Measurements from ENCODE around the gene PTGDS. TPM values are rescaled to one million over a fixed set of nuclear protein-coding genes. Genes with fewer than 3 reads are reported as not detected.

The PTGDS gene
- total RNA-seq, 1 donor from 2014 or later: not detected

DNA sequence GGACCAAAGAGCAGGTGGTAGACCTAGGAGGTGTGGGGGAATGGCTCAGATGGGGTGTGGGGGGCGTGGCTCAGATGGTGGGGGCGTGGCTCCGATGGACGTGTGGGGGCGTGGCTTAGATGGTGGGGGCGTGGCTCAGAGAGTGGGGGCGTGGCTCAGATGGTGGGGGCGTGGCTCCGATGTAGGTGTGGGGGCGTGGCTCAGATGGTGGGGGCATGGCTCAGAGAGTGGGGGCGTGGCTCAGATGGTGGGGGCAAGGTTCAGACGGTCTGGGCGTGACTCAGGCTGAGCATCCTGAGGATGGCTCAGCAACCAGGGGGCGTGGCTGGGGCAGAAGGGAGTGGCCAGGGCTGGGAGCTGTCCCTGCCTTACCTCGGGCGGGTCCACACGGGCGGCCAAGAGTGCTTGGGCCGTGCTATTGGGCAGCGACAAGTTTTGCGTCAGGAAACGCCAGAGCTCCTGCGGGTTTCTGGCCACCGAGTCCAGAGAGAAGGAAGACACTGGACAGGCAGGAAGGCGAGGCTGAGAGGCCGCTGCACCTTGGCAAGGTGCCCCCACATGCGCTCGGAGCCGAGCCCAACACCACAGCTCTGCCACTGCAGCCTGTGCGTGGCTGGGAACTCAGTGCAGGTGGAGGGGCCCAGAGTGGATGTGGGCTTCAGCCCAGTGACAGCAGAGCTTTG, 44.8 kb downstream of the PTGDS start:
- DNase-seq (ENCODE audit: low read depth, low spot score): no peak

DNA sequence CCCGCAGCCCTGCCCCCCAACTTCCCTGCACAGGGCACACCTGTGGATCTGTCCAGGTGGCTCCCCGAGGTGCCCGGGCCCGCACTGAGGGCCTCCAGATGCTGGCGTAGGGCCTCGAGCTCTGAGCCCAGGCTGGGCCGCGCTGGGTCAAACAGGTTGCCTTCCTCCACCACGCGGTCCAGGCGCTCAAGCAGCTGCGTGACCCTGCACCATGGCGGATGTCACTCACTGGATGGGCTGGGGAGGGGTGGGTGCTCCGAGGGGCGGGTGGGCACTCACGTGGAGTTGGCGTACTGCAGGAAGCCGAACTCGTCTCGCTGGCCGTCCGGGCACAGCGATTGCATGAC, 45.3 kb downstream of the PTGDS start:
- no peak for DNase-seq (ENCODE audit: low read depth, low spot score)

DNA sequence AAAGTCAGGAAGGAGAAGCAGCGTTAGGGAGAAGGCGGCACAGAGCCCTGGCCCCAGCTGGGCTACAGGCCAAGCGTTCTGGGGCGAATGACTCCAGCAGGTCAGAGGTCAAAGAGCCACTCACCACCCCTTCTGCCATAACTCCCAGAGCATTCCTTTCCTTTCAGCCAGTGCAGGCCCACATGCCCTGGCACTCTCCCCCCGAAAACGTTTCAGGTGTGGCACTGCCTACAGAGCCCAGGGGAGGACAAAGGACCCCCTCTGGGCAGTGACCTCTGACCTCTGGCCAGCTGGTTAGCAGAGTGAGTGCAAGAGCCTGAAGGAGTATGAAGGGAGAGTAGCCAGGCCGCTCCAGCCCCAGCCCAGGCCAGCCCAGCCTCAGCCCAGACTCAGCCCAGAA, 45.9 kb downstream of the PTGDS start:
- DNase-seq (ENCODE audit: low read depth, low spot score): no peak

DNA sequence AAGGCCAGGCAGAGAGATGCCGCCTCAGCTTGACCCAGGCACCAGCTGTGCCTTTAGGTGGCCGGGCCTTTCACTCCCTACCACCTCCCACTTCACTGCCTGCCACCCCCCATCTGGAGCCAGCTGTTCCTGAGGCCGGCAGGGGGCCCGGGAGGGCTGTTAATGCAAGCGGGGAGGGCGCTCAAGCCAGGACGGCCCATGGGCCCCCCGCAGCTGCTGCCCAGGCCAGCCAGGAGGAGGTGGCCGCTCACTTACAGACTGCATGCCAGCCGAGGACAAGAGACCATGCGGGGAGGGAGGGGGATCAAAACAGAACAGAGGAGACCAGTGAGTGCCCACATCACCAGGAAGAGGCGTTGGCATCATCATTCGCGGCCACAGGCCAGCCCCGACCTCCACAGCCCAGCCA, 46.3 kb downstream of the PTGDS start:
- no peak for DNase-seq (ENCODE audit: low read depth, low spot score)

DNA sequence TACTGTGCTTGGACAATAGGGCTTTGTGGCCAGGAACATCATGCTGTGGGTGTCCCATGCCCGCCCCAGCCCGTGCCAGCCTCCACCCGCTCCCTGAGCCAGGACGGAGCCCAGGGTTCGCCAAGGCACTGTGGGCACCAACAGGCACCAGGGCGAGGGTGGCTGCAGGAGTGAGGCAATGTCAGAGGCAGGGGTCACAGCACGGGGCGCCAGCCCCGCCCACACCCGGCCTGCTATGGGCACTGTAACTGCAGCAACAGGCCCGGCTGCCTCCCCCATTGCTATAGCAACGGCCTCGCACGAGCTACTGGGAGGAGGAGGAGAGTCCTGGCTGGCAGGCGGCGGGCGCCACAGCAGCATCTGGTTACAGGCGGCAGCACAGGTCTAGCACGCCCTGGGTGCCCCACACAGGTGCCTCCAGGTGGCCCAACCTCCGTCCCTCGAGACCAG, 48.2 kb downstream of the PTGDS start:
- no peak for DNase-seq (ENCODE audit: low read depth, low spot score)

DNA sequence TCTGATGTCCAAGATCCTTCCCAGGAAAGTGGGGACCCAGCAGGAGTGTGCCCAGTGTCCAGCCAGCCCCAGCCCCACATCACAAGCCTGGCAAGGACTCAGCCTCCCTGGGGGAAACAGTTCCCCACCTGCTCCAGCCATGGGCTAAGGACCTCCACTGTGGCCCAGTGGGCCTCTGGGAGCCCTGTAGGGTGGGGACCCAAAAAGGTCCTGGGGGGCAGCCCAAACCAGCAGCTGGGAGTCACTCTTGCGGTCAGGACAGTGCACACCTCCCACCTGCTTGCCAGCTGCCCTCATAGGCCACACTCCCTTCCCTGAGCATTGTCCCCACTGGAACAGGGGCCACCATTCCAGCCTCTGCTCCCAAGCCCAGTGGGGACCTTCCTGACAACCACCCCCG, 49.1 kb downstream of the PTGDS start:
- no peak for DNase-seq (ENCODE audit: low read depth, low spot score)

DNA sequence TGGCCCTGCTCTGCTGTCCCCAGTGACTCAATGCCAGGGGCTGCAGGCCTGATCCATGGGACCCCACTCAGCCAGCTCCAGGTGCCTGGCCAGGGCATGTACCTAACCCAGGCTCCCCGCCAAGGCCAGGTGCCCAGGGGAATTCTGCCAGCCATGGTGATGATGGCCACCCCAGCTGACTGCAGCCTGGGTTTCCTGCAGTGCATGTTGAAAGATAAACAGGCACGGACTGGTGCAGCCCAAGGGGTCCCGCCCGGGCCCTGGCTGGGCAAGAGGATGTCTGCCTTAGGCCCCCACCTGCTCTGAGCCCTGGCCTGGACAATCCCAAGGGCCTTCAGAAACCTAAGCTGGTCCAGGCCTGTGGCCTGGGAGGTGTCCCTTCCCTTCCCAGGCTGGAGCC, 49.5 kb downstream of the PTGDS start:
- DNase-seq (ENCODE audit: low read depth, low spot score): no peak

DNA sequence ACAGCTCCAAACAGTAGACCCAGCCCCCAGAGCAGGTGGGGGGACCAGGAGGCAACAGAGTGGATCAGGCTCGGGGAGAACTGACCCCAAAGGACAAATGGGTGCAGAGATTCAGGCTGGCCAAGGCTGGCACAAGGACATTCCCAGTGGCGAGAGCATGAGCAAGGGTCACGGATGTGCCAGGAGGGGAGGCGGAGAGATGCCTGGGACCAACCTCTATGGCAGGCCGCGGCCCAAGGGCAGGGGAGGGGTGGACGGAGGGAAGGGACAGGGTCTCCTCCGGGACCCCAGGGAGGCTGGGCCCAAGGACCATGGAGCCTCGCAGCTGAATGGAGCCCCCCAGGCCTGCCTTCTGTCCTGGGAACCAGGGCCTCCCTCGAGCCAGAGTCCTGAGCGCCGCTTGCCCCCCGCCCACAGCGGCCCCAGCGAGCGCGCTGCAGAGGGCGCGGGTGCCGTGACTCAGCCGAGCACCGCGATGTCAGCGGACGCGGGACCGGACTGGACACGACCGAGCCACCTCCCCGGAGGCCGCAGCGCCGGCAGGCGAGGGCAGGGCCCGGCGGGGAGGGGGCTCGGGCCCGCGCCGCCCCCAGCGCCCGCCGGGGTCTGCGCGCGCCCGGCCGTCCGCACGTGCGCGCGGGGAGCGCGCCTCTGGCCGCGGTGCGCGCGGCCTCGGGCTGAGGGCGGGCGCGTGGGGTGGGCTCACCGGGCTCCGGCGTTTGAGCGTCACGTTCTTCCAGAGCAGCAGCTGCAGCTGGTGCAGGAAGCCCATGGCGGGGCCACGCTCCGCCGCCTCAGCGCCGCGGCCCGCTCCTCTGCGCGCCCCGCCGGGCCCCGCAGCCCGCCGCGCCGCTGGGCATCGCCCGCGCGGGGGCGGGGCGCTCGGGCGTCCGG, 50.3 kb downstream of the PTGDS start, which contains the start of gene ABCA2:
TSS of gene ABCA2 (minus strand) at position 869 of the 894 bp plus-strand sequence. CDS start at position 772, 97 bp downstream.
- no peak for DNase-seq (ENCODE audit: low read depth, low spot score)

DNA sequence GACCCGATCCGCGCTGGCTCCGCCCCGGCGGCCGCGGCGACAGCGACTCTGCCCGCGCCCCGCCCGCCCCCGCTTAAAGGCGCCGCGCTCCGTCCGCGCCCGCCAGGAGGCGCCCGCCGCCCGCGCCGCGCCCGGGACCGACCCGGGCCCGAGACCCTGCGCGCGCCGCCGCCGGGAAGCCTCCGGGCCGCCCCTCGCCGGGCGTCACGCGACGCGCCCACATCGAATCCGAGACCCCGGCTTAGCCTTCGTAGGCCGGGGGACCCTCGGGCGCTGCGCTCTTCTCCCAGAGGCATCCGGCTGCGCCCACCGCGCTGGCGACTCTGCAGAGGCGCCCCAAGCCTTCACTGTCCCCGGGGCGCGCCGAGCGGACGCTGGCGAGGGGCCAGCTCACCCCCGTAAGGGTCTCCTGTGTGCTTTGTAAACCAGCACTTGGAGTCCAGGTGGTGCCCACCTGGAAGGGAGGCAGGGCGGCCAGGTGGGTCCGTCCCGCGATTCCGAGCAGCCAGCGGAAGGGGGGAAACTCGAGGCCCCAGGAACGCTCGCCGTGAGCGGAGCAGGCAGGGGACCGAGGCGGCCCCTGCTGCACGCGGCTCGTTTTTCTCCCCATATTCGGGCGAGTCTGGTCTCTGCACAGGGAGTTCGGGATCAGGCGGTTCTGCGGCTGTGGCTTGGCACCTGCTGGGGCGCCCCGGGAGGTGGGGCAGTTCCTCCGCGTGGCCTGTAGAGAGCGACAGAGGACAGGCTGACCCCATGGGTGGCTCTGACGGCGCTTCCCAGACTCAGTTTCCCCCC, 51.2 kb downstream of the PTGDS start:
- DNase-seq (ENCODE audit: low read depth, low spot score): no peak

DNA sequence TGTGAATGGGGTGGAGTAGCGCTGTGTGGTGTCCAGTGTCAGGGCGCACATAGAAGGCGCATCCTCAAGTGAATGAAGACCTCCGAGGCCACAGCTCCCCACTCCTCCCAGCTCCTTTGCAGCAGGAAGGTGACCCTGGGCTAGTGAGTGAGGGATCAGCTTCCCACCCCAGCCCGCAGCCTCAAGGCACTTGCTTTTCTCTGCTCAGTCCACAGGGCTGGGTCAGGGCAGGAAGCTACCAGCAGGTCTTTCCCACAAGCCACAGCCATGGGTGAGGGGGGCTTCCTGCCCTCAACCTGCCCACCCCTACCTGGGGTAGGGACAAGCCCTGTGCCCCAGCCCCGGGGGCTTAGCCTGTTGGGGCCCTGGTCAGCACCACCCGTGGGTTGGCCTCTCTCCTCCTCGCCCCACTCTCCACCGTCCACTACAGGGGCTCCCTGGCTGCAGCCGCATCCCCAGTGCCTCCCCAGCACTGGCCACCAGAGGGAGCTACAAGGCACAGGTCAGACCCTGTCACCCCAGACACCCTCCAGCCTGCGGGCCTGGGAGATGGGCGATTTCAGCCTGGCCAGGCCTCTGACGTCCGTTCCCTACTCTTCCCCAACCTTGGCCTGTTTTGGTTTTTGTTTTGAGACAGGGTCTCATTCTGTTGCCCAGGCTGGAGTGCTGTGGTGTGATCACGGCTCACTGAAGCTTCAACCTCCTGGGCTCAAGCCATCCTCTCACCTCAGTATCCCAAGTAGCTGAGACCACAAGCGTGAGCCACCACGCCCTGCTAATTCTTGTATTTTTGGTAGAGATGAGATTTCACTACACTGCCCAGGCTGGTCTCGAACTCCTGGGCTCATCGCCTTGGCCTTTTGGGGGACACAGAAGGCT, 52.0 kb downstream of the PTGDS start:
- DNase-seq (ENCODE audit: low read depth, low spot score): no peak

DNA sequence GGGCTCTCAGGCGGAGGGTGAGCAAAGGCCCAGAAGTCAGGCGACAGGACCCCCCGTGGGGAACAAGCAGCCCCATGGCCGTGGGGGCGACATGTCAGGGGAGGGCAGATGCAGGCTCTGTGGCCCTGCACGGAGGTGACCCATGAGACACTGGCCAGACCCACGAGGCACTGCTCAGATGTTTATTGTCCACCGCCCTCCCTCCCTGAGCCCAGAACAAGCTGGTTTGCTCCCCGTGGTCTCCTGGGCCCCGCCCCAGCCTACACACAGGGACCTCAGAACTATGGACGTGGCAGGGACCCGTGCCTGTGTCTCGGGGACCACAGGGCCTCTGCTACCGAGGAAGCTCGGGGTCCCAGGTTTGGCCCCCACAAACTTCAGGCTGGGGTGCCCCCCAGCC, 52.7 kb downstream of the PTGDS start:
- no peak for DNase-seq (ENCODE audit: low read depth, low spot score)

DNA sequence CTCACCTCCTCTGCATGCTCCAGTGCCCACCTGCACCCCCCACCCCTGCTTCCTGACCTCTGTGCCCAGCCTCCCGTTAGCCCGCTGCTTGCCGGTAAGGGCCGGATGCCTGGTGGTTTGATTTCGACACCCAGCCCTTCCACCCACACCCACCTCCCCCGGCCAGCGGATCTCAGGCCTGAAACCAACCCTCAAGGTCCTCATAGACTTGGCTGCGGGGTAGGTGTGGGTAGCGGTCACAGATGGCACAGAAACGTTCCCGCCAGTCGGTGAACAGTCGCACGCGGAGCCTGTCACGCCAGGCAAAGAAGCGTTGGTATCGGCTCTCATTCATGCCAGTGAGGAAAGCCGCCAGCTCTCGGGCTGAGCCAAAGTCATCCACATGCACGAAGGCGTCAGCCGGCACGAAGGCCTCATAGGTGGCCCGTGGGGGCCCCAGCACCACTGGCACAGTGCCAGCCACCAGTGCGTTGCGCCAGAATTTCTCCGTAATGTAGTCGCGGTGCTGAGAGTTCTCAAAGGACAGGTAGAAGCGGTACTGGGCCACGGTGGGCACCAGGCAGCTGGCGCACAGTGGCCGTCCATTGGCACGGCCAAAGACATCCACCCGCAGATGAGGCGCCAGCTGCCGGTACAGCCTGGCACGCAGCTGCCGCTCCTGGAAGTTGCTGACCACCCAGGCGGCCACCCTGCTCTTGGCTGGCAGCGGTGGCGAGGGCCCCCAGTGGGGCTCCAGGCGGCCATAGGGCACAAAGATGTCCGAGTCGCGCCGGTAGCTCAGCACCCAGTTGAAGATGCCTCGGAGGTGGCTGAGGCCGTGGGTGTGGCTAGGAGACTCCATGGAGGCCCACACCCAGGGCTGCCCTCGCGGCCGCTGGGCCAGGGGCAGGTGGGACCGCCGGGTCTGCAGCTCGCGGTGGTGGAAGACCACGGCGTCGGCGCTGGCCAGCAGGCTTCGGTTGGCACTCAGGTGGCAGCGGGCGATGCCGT, 53.5 kb downstream of the PTGDS start:
- DNase-seq (ENCODE audit: low read depth, low spot score): no peak

Other genes starting within 250 kb of the PTGDS start
- gene LCN10, start 234.6 kb upstream of the PTGDS start, total RNA-seq: under 0.01 TPM in 1 of 2 replicates, not detected in the other
- gene LCN6, start 229.0 kb upstream of the PTGDS start, total RNA-seq: not detected in 2 replicates
- not detected in 2 replicates for gene LCN8, start 219.3 kb upstream of the PTGDS start, total RNA-seq
- gene LCN15, start 213.0 kb upstream of the PTGDS start, total RNA-seq: not detected in 2 replicates
- 47.5 and 73.2 TPM in 2 replicates for gene TMEM141, start 186.2 kb upstream of the PTGDS start, total RNA-seq
- gene CCDC183, start 181.2 kb upstream of the PTGDS start, total RNA-seq: 0.18 and 0.26 TPM in 2 replicates
- gene RABL6, start 169.6 kb upstream of the PTGDS start, total RNA-seq: 85.5 and 96.1 TPM in 2 replicates
- gene AJM1, start 135.0 kb upstream of the PTGDS start, total RNA-seq: 0.66 and 0.78 TPM in 2 replicates
- gene PHPT1, start 128.1 kb upstream of the PTGDS start, total RNA-seq: 150 and 171 TPM in 2 replicates
- 0.86 and 2.1 TPM in 2 replicates for gene MAMDC4, start 125.2 kb upstream of the PTGDS start, total RNA-seq
- 279 and 309 TPM in 2 replicates for gene EDF1, start 111.2 kb upstream of the PTGDS start, total RNA-seq
- 12.7 and 23.9 TPM in 2 replicates for gene TRAF2, start 91.0 kb upstream of the PTGDS start, total RNA-seq
- gene FBXW5, start 32.8 kb upstream of the PTGDS start, total RNA-seq: 171 and 182 TPM in 2 replicates
- 0.67 TPM in 1 of 2 replicates, not detected in the other for gene C8G, start 32.3 kb upstream of the PTGDS start, total RNA-seq
- not detected in 2 replicates for gene LCN12, start 25.2 kb upstream of the PTGDS start, total RNA-seq
- gene LCNL1, start 5.5 kb downstream of the PTGDS start, total RNA-seq: not detected in 2 replicates
- 17.8 and 18.0 TPM in 2 replicates for gene PAXX, start 14.9 kb downstream of the PTGDS start, total RNA-seq
- 0.33 and 0.46 TPM in 2 replicates for gene CLIC3, start 19.1 kb downstream of the PTGDS start, total RNA-seq
- gene ABCA2, start 50.7 kb downstream of the PTGDS start, total RNA-seq: 7.9 and 15.7 TPM in 2 replicates
- gene FUT7, start 54.6 kb downstream of the PTGDS start, total RNA-seq: not detected in 2 replicates
- gene NPDC1, start 68.7 kb downstream of the PTGDS start, total RNA-seq: 31.2 and 33.0 TPM in 2 replicates
- not detected in 2 replicates for gene ENTPD2, start 76.6 kb downstream of the PTGDS start, total RNA-seq
- 17.6 and 31.1 TPM in 2 replicates for gene SAPCD2, start 93.1 kb downstream of the PTGDS start, total RNA-seq
- gene UAP1L1, start 100.0 kb downstream of the PTGDS start, total RNA-seq: 15.4 and 17.0 TPM in 2 replicates
- 58.1 and 76.7 TPM in 2 replicates for gene MAN1B1, start 109.5 kb downstream of the PTGDS start, total RNA-seq
- 73.7 and 133 TPM in 2 replicates for gene DPP7, start 137.2 kb downstream of the PTGDS start, total RNA-seq
- 0.04 and 0.26 TPM in 2 replicates for gene GRIN1, start 161.7 kb downstream of the PTGDS start, total RNA-seq
- not detected in 2 replicates for gene LRRC26, start 192.5 kb downstream of the PTGDS start, total RNA-seq
- gene TMEM210, start 194.6 kb downstream of the PTGDS start, total RNA-seq: not detected in 2 replicates
- gene ANAPC2, start 211.1 kb downstream of the PTGDS start, total RNA-seq: 24.4 and 30.5 TPM in 2 replicates
- 107 and 115 TPM in 2 replicates for gene SSNA1, start 211.2 kb downstream of the PTGDS start, total RNA-seq
- gene TPRN, start 223.2 kb downstream of the PTGDS start, total RNA-seq: 5.1 and 6.4 TPM in 2 replicates
- gene TMEM203, start 228.1 kb downstream of the PTGDS start, total RNA-seq: 26.1 and 34.2 TPM in 2 replicates
- gene NDOR1, start 228.2 kb downstream of the PTGDS start, total RNA-seq: 3.5 and 4.2 TPM in 2 replicates
- 0.07 and 0.33 TPM in 2 replicates for gene RNF208, start 244.7 kb downstream of the PTGDS start, total RNA-seq
- gene CYSRT1, start 247.7 kb downstream of the PTGDS start, total RNA-seq: 0.11 and 0.46 TPM in 2 replicates
- gene RNF224, start 250.0 kb downstream of the PTGDS start, total RNA-seq: 0.07 TPM in 2 replicates

Data from pulmonary artery endothelial cell (primary cell).